Measurements from ENCODE around the gene NEDD4L. TPM values are rescaled to one million over a fixed set of nuclear protein-coding genes. Genes with fewer than 3 reads are reported as not detected.
"Not testable (repeated sequence)": the region's sequence is repeated elsewhere in the genome, so short reads cannot be mapped to it uniquely, and the experiment has no call there.

The NEDD4L gene
- total RNA-seq, 1 donor from 2014 or later, result 5.1 TPM

DNA sequence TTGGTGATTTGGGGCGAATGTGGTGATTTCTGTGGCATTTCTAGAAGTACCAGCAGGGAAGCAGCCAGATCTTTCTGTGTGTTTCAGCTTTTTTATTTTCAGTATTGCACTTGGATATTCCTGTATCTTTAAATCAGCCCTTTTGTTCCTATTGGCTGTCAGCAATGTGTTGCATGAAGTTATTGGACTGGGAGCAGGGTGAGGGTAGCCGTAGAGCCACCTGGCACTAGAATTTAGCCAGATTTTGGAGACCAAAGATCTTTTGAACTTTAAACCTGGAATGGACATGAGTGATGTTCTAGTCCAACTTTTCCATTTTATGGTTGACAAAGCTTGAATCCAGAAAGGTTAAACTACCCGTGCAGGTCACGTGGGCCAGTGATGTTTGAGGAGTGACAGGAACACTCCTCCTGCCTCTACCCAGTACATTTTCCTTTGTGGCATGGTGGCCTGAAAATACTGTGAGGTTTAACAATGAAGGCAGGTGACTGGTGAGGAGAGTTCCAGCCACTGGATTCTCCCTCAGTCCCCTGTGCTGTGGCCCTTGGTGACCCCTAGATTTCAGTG lies 122.3 kb downstream of the NEDD4L start:
- intact Hi-C loops (cut with micrococcal nuclease), result no loop called here
- Mint-ChIP-seq H3K9me3 (no peaks in the 10 kb centered on the region), H3K4me1 (ENCODE audit: low read depth) (no peaks in the 10 kb centered on the region), H3K27ac (no peak overlapping the region), H3K4me3 (ENCODE audit: low read depth) (no peak overlapping the region), H3K27me3 (ENCODE audit: low read depth) (no peaks in the 10 kb centered on the region), H3K36me3 (ENCODE audit: low read depth) (no peaks in the 10 kb centered on the region)
- no peak for DNase-seq (ENCODE audit: low spot score)

- Mint-ChIP-seq H3K9me3 (no peaks in the 10 kb centered on the region), H3K27me3 (ENCODE audit: low read depth) (no peaks in the 10 kb centered on the region), H3K27ac (no peak overlapping the region), H3K4me1 (ENCODE audit: low read depth) (no peaks in the 10 kb centered on the region), H3K36me3 (ENCODE audit: low read depth) (no peaks in the 10 kb centered on the region), H3K4me3 (ENCODE audit: low read depth) (no peak overlapping the region)
- DNase-seq (ENCODE audit: low spot score), result no peak
- intact Hi-C loops (cut with micrococcal nuclease), result no loop called here
These were observed 123.0 kb downstream of the NEDD4L start for GRCh38 chr18:58167073-58167472.

DNA sequence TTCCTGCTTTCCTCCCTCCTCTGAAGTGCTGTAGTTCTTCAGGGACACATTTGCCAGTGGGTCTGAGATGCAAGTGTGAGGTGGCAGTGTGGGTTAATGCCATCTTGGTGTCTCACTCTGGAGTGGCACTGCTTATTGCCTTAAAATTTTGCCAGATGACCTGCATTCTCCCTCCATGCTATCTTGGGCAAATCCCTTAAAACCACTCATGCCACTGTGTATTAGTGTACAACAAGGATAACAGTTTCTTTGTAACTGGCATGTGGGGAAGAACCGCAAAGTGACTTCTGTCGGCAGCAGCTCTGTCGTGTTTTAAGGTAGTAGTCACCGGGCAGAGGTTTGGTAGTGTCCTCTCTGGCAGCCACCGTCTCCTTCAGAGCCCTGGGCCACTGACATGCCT lies 124.2 kb downstream of the NEDD4L start:
- H3K36me3 Mint-ChIP-seq (ENCODE audit: low read depth), result no peaks in the 10 kb centered on the region

DNA sequence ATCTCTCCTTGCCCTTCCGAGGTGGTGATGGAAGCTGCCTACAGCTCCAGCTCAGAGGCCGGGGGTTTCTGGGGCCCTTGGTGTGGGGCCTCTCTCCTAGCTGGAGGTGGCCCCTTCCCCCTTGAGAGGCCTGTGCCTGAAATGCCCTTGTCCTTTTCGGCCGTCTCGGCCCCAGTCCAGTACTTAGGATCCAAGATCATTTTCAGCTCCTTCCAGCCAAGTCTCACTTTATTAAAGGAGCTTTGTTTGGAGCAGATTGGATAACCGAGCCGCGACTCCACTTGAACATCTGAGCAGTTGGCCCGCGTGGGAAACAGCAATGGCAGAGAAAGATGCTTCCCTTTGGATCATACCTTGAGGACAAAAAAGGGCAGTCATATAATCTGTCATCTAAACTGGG lies 125.0 kb downstream of the NEDD4L start:
- DNase-seq (ENCODE audit: low spot score), result no peak
- no peaks in the 10 kb centered on the region for H3K9me3 Mint-ChIP-seq
- no peaks in the 10 kb centered on the region for H3K36me3 Mint-ChIP-seq (ENCODE audit: low read depth)
- no peak overlapping the region for H3K27ac Mint-ChIP-seq
- intact Hi-C loops (cut with micrococcal nuclease), result no loop called here
- no peaks in the 10 kb centered on the region for H3K27me3 Mint-ChIP-seq (ENCODE audit: low read depth)
- H3K4me3 Mint-ChIP-seq (ENCODE audit: low read depth), result no peak overlapping the region
- H3K4me1 Mint-ChIP-seq (ENCODE audit: low read depth), result no peaks in the 10 kb centered on the region

More for the DNA sequence above, 124.2 kb downstream of the NEDD4L start:
- no peaks in the 10 kb centered on the region for H3K4me1 Mint-ChIP-seq (ENCODE audit: low read depth)
- no peak overlapping the region for H3K4me3 Mint-ChIP-seq (ENCODE audit: low read depth)
- no peak for DNase-seq (ENCODE audit: low spot score)
- H3K27me3 Mint-ChIP-seq (ENCODE audit: low read depth), result no peaks in the 10 kb centered on the region
- H3K27ac Mint-ChIP-seq, result no peak overlapping the region
- H3K9me3 Mint-ChIP-seq, result no peaks in the 10 kb centered on the region
- intact Hi-C loops (cut with micrococcal nuclease), result no loop called here

GRCh38 chr18:58169472-58169871 lies 125.4 kb downstream of the NEDD4L start:
- Mint-ChIP-seq H3K9me3 (no peaks in the 10 kb centered on the region), H3K27me3 (ENCODE audit: low read depth) (no peaks in the 10 kb centered on the region), H3K27ac (no peak overlapping the region), H3K4me3 (ENCODE audit: low read depth) (no peak overlapping the region), H3K4me1 (ENCODE audit: low read depth) (no peaks in the 10 kb centered on the region), H3K36me3 (ENCODE audit: low read depth) (no peaks in the 10 kb centered on the region)
- intact Hi-C loops (cut with micrococcal nuclease), result no loop called here
- no peak for DNase-seq (ENCODE audit: low spot score)

GRCh38 chr18:58170036-58170435 lies 126.0 kb downstream of the NEDD4L start:
- H3K27ac Mint-ChIP-seq; H3K9me3 Mint-ChIP-seq; H3K36me3 Mint-ChIP-seq (ENCODE audit: low read depth); DNase-seq (ENCODE audit: low spot score); H3K4me3 Mint-ChIP-seq (ENCODE audit: low read depth); intact Hi-C loops (cut with micrococcal nuclease); H3K4me1 Mint-ChIP-seq (ENCODE audit: low read depth); H3K27me3 Mint-ChIP-seq (ENCODE audit: low read depth): not testable (repeated sequence)

DNA sequence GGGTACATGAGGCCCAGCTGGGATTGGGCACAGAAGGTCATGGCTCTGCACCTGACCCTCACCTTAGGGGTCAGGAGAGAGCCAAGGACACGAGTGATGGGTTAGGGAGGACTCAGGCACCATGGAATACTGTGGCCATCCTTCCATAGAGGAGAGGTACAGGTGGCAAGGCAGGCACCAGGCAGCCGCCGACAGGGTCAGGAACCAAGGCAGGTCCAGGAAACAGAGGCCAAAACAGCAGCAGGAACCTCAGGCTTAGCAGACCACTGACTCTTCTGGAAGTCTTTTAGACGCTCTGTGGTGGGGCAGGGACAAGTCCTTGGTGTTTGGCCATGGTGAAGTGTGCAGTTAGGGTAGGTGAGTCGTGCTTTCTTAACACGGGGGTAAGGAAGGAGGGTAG lies 128.0 kb downstream of the NEDD4L start:
- Mint-ChIP-seq H3K36me3 (ENCODE audit: low read depth) (no peaks in the 10 kb centered on the region), H3K27me3 (ENCODE audit: low read depth) (peaks cover under 1% of the 10 kb centered on the region), H3K4me1 (ENCODE audit: low read depth) (no peaks in the 10 kb centered on the region), H3K4me3 (ENCODE audit: low read depth) (no peak overlapping the region), H3K9me3 (no peaks in the 10 kb centered on the region), H3K27ac (no peak overlapping the region)
- no peak for DNase-seq (ENCODE audit: low spot score)
- intact Hi-C loops (cut with micrococcal nuclease), result no loop called here

DNA sequence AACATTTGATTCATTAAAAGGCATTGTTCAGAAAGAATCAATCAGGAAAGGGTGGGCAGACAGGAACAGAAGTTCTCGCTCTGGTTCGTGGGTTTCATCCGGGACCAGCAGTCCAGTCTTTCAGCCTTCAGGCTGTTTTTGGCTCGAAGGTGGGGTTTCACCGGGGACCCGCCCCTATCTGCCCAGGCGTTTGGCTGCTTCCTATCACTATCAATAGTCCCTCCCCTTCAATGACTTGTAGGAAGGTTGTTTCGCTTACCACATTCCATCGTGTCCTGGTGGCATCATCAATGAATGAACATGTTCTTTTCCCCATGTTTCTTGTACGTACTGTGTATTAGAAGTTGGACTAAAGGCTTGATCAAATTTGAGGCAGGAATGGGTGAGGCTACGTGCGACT lies 130.3 kb downstream of the NEDD4L start:
- intact Hi-C loops (cut with micrococcal nuclease), result no loop called here
- H3K27ac Mint-ChIP-seq, result no peak overlapping the region
- no peak for DNase-seq (ENCODE audit: low spot score)
- no peaks in the 10 kb centered on the region for H3K4me1 Mint-ChIP-seq (ENCODE audit: low read depth)
- H3K9me3 Mint-ChIP-seq, result no peaks in the 10 kb centered on the region
- no peak overlapping the region for H3K4me3 Mint-ChIP-seq (ENCODE audit: low read depth)
- peaks cover 2% of the 10 kb centered on the region for H3K27me3 Mint-ChIP-seq (ENCODE audit: low read depth)
- no peaks in the 10 kb centered on the region for H3K36me3 Mint-ChIP-seq (ENCODE audit: low read depth)

GRCh38 chr18:58175122-58175785 lies 131.2 kb downstream of the NEDD4L start:
- no peaks in the 10 kb centered on the region for H3K9me3 Mint-ChIP-seq
- no peaks in the 10 kb centered on the region for H3K4me1 Mint-ChIP-seq (ENCODE audit: low read depth)
- H3K4me3 Mint-ChIP-seq (ENCODE audit: low read depth), result no peak overlapping the region
- H3K27ac Mint-ChIP-seq, result no peak overlapping the region
- intact Hi-C loops (cut with micrococcal nuclease), result no loop called here
- DNase-seq (ENCODE audit: low spot score), result no peak
- H3K27me3 Mint-ChIP-seq (ENCODE audit: low read depth), result peaks cover 2% of the 10 kb centered on the region
- no peaks in the 10 kb centered on the region for H3K36me3 Mint-ChIP-seq (ENCODE audit: low read depth)

DNA sequence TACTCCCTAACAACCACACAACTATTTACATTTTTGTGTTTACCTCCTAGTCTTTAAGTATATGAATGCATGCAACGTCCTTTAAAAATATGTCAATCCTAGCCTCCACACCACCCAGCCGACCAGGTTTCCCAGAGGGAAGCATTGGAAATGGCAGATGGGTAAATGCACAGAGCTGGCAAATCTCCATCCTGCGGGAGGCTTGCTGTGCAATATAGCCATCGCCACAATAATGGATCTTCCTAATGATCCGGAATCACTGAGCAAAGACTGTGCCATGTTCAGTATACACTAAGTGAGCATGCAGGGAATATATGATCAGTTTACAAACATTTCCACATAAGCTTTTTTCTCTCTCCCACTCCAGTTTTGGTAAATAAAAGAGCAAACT lies 131.8 kb downstream of the NEDD4L start:
- Mint-ChIP-seq H3K36me3 (ENCODE audit: low read depth) (no peaks in the 10 kb centered on the region), H3K4me1 (ENCODE audit: low read depth) (no peaks in the 10 kb centered on the region), H3K4me3 (ENCODE audit: low read depth) (no peak overlapping the region), H3K27ac (no peak overlapping the region), H3K27me3 (ENCODE audit: low read depth) (peaks cover 2% of the 10 kb centered on the region), H3K9me3 (no peaks in the 10 kb centered on the region)
- intact Hi-C loops (cut with micrococcal nuclease), result no loop called here
- DNase-seq (ENCODE audit: low spot score), result no peak

DNA sequence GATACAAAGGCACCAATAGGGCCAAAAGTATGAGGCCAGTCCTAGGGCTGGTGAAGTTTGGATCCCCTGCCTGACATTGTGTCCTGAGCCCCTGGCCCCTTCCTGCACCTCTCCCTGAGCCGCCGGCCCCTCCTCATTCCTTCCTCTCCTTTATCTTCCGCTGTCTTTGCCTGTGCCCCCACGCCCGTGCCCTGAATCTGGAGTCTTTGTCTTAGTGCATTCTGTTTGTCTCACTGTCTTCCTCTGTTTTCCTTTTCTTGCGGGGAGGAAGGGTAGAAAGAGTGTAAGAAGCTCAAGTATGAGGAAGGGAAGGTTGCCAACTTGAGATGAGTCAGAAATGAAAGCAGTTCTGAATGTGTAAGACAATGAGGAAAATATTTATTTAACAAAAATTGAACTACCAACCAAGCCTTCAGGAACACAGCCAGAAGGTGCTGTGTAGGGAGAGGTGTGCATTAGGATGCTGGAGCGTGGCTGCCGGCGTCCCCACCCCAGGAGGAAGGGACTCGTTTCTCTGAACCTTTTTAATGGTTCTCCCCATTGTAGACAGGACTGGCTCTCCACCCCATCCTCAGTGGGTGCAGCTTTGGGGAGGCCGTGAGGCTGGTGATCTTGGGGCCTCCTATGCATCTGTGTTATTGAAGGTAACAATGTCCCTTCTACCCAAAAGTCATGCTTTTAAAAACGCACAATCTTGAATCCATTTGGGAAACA lies 133.1 kb downstream of the NEDD4L start:
- no peak for DNase-seq (ENCODE audit: low spot score)
- Mint-ChIP-seq H3K4me3 (ENCODE audit: low read depth) (no peak overlapping the region), H3K9me3 (no peaks in the 10 kb centered on the region), H3K4me1 (ENCODE audit: low read depth) (no peaks in the 10 kb centered on the region), H3K27ac (no peak overlapping the region), H3K36me3 (ENCODE audit: low read depth) (no peaks in the 10 kb centered on the region), H3K27me3 (ENCODE audit: low read depth) (peaks cover 2% of the 10 kb centered on the region)
- intact Hi-C loops (cut with micrococcal nuclease), result no loop called here

DNA sequence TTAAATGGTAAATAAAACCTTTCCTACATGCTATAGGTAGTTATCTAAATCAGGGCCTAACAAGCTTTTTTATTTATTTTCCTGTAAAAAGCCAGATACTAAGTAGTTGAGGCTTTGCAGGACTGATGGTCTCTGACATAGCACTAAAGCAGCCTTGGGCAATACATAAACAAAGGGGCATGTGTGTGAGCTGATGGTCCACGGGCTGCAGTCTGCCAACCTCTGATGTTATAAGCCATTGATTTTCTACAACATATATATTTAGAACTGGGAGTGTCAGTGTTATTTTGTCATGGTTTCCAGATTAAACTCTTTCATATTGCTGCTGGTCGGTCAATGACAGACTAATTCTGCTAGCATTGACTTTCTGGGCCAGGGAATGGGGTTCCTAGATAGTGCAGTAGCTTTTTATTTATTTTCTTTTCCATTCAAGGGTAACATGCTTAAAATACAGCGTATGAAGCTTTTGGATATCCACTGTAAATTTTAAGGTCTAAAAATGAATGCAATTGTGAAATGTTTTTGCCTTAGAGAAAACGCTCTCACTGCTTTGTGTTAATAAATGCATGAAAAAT lies 134.0 kb downstream of the NEDD4L start:
- H3K27ac Mint-ChIP-seq, result no peak overlapping the region
- H3K9me3 Mint-ChIP-seq, result no peaks in the 10 kb centered on the region
- no peak for DNase-seq (ENCODE audit: low spot score)
- no peaks in the 10 kb centered on the region for H3K36me3 Mint-ChIP-seq (ENCODE audit: low read depth)
- H3K27me3 Mint-ChIP-seq (ENCODE audit: low read depth), result peaks cover 2% of the 10 kb centered on the region
- intact Hi-C loops (cut with micrococcal nuclease), result no loop called here
- H3K4me1 Mint-ChIP-seq (ENCODE audit: low read depth), result no peaks in the 10 kb centered on the region
- H3K4me3 Mint-ChIP-seq (ENCODE audit: low read depth), result no peak overlapping the region

GRCh38 chr18:58178511-58178910 lies 134.5 kb downstream of the NEDD4L start:
- no peaks in the 10 kb centered on the region for H3K4me1 Mint-ChIP-seq (ENCODE audit: low read depth)
- H3K27me3 Mint-ChIP-seq (ENCODE audit: low read depth), result peaks cover 2% of the 10 kb centered on the region
- no peak overlapping the region for H3K4me3 Mint-ChIP-seq (ENCODE audit: low read depth)
- no peak overlapping the region for H3K27ac Mint-ChIP-seq
- DNase-seq (ENCODE audit: low spot score), result no peak
- H3K36me3 Mint-ChIP-seq (ENCODE audit: low read depth), result no peaks in the 10 kb centered on the region
- intact Hi-C loops (cut with micrococcal nuclease), result no loop called here
- H3K9me3 Mint-ChIP-seq, result no peaks in the 10 kb centered on the region

Data from activated T-helper 2 cell treated with anti-CD3 and anti-CD28 coated beads, Interferon-gamma antibody, Interleukin-2, Interleukin-4, amounts not matched to agents 10 μg/mL and 5 μg/mL and 100 μg/mL, durations not matched to agents 14 hours and 24 hours and 36 hours (primary cell).